Inflammatory macrophage (primary cell): Measurements from ENCODE around the gene PPP1R18.
"Not testable (repeated sequence)": the region's sequence is repeated elsewhere in the genome, so short reads cannot be mapped to it uniquely, and the experiment has no call there.

ENCODE experiments used
- DNase-seq, 2 donors: peaks; one replicate each; pipeline ENCODE4 v3.0.0-alpha.2; 2020 to 2022

PPP1R18 gene

GRCh38 chr6:30666300-30666699, 20.1 kb downstream of the PPP1R18 start:
- peak; percentile 44 to 63 for DNase-seq

- no peak for DNase-seq
Measured at GRCh38 chr6:30664994-30665767, 21.3 kb downstream of the PPP1R18 start.

DNA sequence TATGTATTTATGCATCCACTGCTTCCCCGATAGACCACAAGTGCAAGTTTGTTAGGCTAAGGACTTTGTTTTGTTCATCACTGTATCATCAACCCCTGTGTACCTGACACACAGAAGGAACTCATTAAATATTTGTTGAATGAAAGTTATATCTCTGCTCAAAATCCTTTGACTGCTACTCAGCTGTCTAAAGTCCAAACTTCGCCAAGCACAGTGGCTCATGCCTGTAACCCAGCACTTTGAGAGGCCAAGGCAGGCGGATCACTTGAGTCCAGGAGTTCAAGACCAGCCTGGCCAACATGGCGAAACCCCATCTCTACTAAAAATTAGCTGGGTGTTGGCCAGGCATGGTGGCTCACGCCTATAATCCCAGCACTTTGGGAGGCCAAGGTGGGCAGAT, 28.5 kb downstream of the PPP1R18 start:
- not testable (repeated sequence) for DNase-seq

- no peak for DNase-seq
Measured at GRCh38 chr6:30657454-30657853, 29.0 kb downstream of the PPP1R18 start.

DNA sequence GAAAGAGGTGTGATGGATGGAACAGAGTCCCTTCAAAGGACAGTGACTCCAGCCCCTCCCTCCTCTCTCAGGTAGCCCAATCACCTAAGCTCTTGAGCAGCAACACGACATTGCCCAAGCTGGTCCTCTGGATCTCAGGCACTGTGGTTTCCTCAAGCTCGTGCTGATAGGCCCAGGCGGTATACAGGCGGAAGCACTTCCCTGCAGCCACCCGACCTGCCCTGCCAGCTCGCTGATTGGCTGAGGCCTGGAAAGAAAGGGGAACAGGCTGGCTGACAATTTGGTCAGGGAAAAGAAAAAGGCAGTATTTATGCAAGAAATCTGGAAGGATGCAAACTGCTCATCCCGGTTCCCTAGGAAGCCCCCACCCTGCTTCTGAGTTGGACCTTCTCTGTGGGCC, 29.9 kb downstream of the PPP1R18 start:
- peak; percentile 81 for DNase-seq

DNA sequence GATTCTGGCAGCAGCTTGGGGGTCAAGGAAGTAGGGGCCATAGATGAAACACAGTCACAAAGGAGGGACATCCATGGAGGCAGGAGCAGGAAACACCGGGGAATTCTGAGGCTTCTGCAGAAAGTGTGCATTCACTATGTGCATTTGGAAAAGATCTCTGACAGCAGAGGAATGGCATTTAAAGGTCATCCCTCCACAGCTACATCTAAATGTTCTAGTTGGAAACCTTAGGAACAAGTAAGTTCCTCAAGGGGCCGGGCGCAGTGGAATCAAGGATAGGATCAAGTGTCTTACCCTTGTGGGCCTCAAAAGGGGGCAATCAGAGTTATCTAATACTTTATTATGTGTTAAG, 30.7 kb downstream of the PPP1R18 start:
- no peak for DNase-seq

DNA sequence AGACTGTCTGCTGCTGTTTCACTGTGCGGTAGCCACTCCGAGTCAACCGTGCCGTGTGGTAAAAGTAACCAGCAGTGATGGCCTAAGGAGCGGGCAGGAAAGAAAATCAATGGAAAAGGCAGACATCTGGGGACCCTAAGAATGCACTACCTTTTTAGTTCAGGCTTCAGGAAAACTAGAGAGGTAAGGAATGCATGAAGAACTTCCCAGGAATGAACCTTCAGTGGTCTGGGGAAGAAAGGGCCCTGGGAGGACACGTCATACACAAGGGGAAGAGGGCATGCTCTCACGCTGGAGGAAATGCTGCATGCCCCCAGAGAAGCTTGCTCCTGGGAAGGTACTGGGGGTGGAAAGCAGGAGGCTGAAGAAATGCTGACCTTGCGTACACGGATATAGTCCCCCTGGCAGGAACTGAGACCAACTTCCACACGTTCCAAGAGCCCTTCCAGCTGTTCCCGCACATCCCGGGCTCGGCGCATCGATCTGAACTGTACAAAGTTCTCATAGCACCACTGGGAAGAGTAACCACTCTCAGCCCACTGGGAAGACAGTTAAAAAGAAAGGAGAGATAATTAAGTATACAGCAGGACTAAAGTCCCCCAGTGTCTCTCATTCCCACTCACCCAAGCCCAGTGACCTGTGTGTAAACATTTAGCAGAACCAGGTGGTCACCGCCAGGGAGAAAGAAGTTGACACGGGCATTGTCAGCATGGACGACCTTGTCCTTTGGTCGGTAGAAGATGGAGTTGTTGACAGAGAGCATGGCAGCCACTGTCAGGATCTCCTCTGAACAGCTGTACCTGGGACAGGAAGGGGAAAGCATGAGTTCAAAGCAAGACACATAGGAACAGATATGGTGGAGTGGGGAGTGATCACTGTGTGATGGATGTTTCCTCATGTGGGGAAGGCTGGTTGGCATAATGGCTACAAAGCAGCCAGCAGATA, 31.4 kb downstream of the PPP1R18 start:
- DNase-seq = no peak

DNA sequence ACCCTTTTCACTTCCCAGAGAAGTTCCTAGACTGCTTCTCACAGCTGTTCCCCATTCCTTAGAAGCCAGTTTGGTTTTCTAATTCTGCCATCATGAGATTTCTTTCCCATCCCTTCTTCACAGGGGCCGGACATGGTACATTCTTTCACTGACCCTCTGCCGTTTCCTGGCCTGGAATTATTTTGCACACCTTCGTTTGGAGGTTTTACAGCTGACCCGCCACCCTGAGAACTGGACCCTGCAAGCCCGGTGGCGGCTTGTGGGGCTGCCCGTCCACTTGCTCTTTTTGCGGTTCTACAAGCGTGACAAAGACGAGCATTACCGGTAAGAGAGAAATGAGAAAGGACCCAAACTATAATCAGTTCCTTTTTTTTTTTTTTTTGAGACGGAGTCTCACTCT, 35.3 kb downstream of the PPP1R18 start:
- DNase-seq = no peak

GRCh38 chr6:30647242-30648116, 39.0 kb downstream of the PPP1R18 start:
- peak; percentile 68 to 78 for DNase-seq

- DNase-seq = peak; percentile 89 to 94
Measured at GRCh38 chr6:30646450-30647241, 39.8 kb downstream of the PPP1R18 start, which contains the start of gene C6orf136. Gene C6orf136 (plus strand): TSS chr6:30647133. CDS start chr6:30647232, 99 bp downstream.

GRCh38 chr6:30645989-30646388, 40.5 kb downstream of the PPP1R18 start:
- DNase-seq = no peak

- no peak for DNase-seq
Measured at GRCh38 chr6:30644769-30645168, 41.7 kb downstream of the PPP1R18 start.

DNA sequence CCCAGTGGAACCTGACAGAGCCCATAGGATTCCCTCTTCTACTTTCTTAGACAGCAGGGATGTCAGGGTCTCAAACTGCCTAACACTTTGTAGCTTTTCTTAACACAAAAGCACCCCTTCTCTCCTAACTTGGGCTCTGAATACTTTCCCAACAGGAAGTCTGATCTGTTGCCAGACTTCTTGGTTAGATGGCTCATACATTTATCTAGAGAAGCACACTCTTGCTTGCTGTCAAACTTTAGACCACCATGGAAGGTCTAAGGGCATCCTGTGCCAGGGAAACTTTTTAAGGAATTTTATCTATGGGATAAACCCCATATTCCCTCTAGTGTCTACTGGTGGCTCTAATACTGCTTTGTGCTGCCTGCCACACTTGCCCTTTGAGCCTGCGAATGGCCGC, 42.8 kb downstream of the PPP1R18 start:
- DNase-seq = peak in 1 of 2 donors; percentile 11

DNA sequence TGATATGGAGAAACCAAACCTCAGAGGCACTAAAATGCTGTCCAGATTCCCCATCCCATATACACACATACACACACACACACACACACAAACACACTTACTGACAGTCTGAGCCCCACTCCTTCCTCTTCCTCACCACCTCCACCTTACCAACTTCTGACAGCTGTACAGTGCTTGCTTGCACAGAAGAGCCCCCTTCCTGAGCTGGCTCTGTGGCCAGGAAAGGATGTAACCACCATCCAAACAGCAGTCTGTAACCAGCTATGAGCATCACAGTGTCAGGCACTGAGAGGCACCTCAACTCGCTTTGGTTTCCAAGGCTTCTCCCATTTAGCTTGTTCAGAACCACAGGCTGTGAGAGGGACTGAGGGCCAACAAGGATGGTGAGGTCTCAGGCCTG, 45.4 kb downstream of the PPP1R18 start:
- DNase-seq = no peak

DNA sequence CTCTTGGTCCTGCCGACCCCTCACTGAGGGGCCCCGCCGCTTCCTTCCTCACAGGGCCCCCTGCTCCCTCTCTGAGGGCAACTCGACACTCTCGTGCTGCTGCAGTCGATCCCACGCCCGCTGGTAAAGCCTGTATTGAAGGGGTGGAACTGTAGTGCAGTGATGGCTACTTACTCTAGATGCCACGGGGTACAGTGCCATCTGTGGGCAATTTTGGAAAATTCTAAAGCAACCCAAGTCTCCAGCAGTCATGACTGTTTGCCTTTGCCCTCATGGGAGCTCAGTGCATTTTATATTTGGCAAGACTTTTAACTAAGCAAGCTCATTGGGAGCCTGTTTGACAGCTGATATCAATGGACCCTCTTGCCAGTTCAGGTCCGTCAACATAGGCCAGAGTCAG, 46.0 kb downstream of the PPP1R18 start:
- no peak for DNase-seq

DNA sequence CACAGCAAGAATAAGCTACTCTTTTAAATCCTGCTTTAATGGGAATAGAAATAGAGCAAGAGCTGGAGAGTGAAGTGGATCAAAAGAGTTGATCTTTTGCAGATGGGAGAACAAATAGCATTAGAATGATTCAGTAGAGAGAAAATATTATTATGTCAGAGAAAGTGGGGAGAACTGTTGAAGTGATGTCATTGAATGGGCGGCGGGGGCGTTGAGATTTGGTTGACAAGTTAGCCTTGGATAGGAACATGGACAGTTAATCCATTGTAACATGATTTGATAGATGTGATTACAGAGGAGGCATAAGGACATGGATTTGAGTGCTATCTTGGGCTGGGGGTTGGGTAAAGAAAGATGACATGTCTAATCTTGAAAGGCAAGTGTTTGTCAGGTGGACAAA, 50.6 kb downstream of the PPP1R18 start:
- DNase-seq = no peak

- peak; percentile 81 for DNase-seq
Measured at GRCh38 chr6:30626484-30627366, 59.7 kb downstream of the PPP1R18 start, which contains the start of gene ATAT1. Gene ATAT1 (plus strand): TSS chr6:30626874.
